GM12801 (cell line): ENCODE measurements around the gene HIC2.
"Not testable (repeated sequence)": the region's sequence is repeated elsewhere in the genome, so short reads cannot be mapped to it uniquely, and the experiment has no call there.

Experiments
- TF ChIP-seq, protein P1 (sequence below): IDR thresholded peaks from one replicate; pipeline ENCODE4 v1.5.1; 2011; ENCODE audit warnings: control low read depth; ENCODE audit not compliant: insufficient read length; ENCODE audit errors: extremely low read depth

Gene HIC2

DNA sequence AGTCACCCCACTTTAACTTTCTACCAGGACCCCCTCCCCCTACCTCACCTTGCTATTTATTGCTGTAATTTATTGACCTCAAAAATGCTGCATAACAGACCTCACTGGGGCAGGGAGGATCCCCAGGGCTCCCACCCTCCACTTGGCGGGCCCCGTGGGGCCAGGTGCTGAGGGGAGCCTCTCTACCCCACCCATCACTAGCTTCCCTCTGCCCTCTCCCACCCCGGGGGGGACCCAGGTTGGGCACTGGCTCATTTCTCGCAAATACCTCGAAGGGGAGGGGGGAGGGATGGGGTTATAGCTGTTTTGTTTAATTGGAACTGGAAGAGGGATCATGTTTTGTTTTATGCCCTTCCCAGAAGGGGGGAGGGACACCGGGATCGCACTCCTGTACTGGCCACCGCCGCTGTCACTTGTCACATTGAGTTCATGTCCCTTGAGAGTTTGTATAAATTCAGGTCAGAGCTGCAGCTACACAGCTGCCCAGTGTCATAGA lies 33.7 kb downstream of the HIC2 start:
- TF ChIP-seq, protein P1, sequence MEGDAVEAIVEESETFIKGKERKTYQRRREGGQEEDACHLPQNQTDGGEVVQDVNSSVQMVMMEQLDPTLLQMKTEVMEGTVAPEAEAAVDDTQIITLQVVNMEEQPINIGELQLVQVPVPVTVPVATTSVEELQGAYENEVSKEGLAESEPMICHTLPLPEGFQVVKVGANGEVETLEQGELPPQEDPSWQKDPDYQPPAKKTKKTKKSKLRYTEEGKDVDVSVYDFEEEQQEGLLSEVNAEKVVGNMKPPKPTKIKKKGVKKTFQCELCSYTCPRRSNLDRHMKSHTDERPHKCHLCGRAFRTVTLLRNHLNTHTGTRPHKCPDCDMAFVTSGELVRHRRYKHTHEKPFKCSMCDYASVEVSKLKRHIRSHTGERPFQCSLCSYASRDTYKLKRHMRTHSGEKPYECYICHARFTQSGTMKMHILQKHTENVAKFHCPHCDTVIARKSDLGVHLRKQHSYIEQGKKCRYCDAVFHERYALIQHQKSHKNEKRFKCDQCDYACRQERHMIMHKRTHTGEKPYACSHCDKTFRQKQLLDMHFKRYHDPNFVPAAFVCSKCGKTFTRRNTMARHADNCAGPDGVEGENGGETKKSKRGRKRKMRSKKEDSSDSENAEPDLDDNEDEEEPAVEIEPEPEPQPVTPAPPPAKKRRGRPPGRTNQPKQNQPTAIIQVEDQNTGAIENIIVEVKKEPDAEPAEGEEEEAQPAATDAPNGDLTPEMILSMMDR: no peak

- TF ChIP-seq, protein P1: no peak
Measured at GRCh38 chr22:21451545-21452520, 34.7 kb downstream of the HIC2 start.

GRCh38 chr22:21455334-21456089 lies 38.3 kb downstream of the HIC2 start:
- TF ChIP-seq, protein P1: no peak

GRCh38 chr22:21457023-21457787 lies 40.0 kb downstream of the HIC2 start:
- TF ChIP-seq, protein P1: no peak

DNA sequence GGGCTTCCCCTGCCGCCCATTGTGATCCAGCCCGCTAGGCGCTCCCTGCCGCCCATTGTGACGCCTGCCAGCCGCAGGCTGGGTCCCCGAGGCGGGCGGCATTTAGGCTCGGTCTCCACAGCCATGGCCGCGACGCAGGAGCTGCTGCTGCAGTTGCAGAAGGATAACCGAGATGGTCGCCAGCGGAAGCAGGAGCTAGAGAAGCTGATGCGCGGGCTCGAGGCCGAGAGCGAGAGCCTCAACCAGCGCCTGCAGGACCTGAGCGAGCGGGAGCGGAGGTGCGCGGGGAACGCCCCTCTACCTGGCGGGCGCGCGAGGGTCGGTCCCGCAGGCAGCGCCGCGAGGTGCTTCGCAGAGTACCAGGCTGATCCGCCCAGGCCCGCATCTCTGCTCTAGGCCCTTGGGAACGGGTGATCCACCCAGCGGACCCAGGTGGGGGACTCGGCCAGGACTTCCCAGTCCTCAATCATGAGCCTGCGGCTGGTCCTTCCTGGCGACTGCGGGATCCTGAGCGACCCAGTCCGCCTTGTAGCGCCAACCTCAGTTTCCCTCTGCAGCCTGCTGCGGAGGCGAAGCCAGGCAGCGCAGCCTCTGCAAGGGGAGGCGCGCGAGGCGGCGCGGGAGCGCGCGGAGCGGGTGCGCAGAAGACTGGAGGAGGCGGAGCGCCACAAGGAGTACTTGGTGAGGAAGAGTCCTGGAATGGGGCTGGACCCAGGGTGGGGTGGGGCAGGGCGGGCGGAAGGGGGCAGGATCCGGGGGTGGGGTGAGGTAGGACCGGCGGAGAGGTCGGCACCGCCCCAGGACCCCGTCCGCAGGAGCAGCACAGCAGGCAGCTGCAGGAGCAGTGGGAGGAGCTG lies 50.4 kb downstream of the HIC2 start, which contains the start of gene TMEM191C:
Gene TMEM191C, plus strand, starts transcription at position 51 of the 857 bp plus-strand sequence. Its CDS starts 73 bp downstream, at position 124.
- TF ChIP-seq, protein P1: not testable (repeated sequence)
